Fibroblast of lung (primary cell): ENCODE measurements around the gene KIF3A. TPM values are rescaled to one million over a fixed set of nuclear protein-coding genes. Genes with fewer than 3 reads are reported as not detected.

ENCODE experiments used
- DNase-seq, 2 donors: peaks; one replicate each; pipeline versions ENCODE4 v3.0.0 to v3.0.0-alpha.2; 2010; ENCODE audit warnings: low read depth in 2 of 2
- H2AFZ ChIP-seq: 2 replicates; pipeline ENCODE4 v1.5.1; 2012; ENCODE audit warnings: low read length, control low read depth, inconsistent platforms
- H3K27ac ChIP-seq: 2 replicates; pipeline ENCODE4 v1.5.1; 2011; ENCODE audit warnings: low read length, control low read depth; ENCODE audit not compliant: insufficient read depth
- H3K27me3 ChIP-seq: 2 replicates; pipeline ENCODE4 v1.5.1; 2011; ENCODE audit warnings: mild to moderate bottlenecking, low read length; ENCODE audit not compliant: control insufficient read depth, insufficient read depth
- H3K36me3 ChIP-seq: 2 replicates; pipeline ENCODE4 v1.5.1; 2011; ENCODE audit warnings: low read length; ENCODE audit not compliant: control insufficient read depth, insufficient read depth
- H3K4me1 ChIP-seq: 2 replicates; pipeline ENCODE4 v1.5.1; 2011; ENCODE audit warnings: low read length; ENCODE audit not compliant: control insufficient read depth, insufficient read depth; ENCODE audit errors: extremely low read depth
- H3K4me2 ChIP-seq: 2 replicates; pipeline ENCODE4 v1.5.1; 2011; ENCODE audit warnings: low read length, control low read depth; ENCODE audit not compliant: insufficient read depth; ENCODE audit errors: extremely low read depth
- H3K4me3 ChIP-seq, 4 experiments: fragments of 200-600 bp in 1 of 4; sonication (generic) in 1 of 4; replicated peaks in 1 of 4; 2 replicates each; pipeline ENCODE4 v1.5.1; 2011 to 2016; ENCODE audit warnings: low read length in 4 of 4, low read depth in 3 of 4, mild to moderate bottlenecking in 3 of 4, control low read depth in 2 of 4, inconsistent platforms in 1 of 4, mixed read lengths in 1 of 4; ENCODE audit not compliant: insufficient read depth in 1 of 4; ENCODE audit errors: control extremely low read depth in 1 of 4
- H3K79me2 ChIP-seq: 2 replicates; pipeline ENCODE4 v1.5.1; 2012; ENCODE audit warnings: mild to moderate bottlenecking, low read length, inconsistent platforms; ENCODE audit not compliant: control insufficient read depth, insufficient read depth
- H3K9ac ChIP-seq: 2 replicates; pipeline ENCODE4 v1.5.1; 2011; ENCODE audit warnings: mild to moderate bottlenecking, low read length, control low read depth; ENCODE audit not compliant: insufficient read depth
- H3K9me3 ChIP-seq: 2 replicates; pipeline ENCODE4 v1.5.1; 2012; ENCODE audit warnings: low read depth, low read length; ENCODE audit not compliant: control insufficient read depth, insufficient read depth
- H4K20me1 ChIP-seq: 2 replicates; pipeline ENCODE4 v1.5.1; 2011; ENCODE audit warnings: low read length; ENCODE audit not compliant: control insufficient read depth, insufficient read depth; ENCODE audit errors: extremely low read depth
- EZH2 ChIP-seq: IDR thresholded peaks from 2 replicates; pipeline ENCODE4 v1.5.1; 2012; ENCODE audit warnings: low read length, control low read depth, mild to moderate bottlenecking; ENCODE audit errors: missing control alignments
- polyA plus RNA-seq, 2 donors: library from polyadenylated mRNA; depleted of rRNA in 1 of 2; stranded (reverse) in 1 of 2; unstranded in 1 of 2; fragments of >200 nt; gene quantifications; 2 replicates each; pipeline ENCODE4 v1.2.1, GENCODE V29; 2011 to 2012; ENCODE audit warnings: missing spikeins in 1 of 2
- total RNA-seq: library from RNA; depleted of rRNA; stranded (reverse); fragments of >200 nt; gene quantifications from 2 replicates; pipeline ENCODE4 v1.2.1, GENCODE V29; 2014
- TF ChIP-seq, protein P1 (sequence below), 2 donors: IDR thresholded peaks in 1 of 2; conservative IDR thresholded peaks in 1 of 2; 1 replicate in 1 of 2; 2 replicates in 1 of 2; pipeline ENCODE4 v1.5.1; 2011 to 2012; ENCODE audit warnings: low read length in 2 of 2, control low read depth in 1 of 2, inconsistent platforms in 1 of 2, low read depth in 1 of 2, mild to moderate bottlenecking in 1 of 2

The KIF3A gene
- total and polyA plus RNA-seq, 2 donors (not counting 1 experiment from before 2014, with no cell fraction given), result 8.8 to 11.2 TPM

DNA sequence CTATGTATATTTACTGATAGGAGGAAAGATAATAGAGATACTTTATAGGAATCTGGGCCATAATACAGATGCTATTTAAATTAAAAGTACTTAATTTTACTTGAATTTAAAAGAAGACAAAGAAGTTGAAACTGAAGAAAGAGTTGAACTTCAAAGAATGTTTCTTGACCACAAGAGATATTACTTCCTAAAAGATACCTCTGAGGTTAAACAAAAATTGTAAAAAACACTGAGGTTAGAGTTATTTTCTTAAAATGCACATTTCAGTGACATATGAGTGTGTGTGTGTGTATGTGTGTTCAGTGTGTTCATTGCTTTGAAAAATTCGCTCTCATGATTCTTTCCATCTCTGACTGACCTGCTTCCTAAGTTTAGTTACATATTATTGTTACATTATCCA is 43.2 kb upstream of the KIF3A start:
- H3K9me3 ChIP-seq, result no peaks in the 10 kb centered on the region
- H4K20me1 ChIP-seq, result no peaks in the 10 kb centered on the region
- H3K27me3 ChIP-seq, result no peaks in the 10 kb centered on the region
- H3K27ac ChIP-seq, result no peak overlapping the region
- TF ChIP-seq, protein P1, sequence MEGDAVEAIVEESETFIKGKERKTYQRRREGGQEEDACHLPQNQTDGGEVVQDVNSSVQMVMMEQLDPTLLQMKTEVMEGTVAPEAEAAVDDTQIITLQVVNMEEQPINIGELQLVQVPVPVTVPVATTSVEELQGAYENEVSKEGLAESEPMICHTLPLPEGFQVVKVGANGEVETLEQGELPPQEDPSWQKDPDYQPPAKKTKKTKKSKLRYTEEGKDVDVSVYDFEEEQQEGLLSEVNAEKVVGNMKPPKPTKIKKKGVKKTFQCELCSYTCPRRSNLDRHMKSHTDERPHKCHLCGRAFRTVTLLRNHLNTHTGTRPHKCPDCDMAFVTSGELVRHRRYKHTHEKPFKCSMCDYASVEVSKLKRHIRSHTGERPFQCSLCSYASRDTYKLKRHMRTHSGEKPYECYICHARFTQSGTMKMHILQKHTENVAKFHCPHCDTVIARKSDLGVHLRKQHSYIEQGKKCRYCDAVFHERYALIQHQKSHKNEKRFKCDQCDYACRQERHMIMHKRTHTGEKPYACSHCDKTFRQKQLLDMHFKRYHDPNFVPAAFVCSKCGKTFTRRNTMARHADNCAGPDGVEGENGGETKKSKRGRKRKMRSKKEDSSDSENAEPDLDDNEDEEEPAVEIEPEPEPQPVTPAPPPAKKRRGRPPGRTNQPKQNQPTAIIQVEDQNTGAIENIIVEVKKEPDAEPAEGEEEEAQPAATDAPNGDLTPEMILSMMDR (conservative IDR thresholded peaks at IDR 0.05 in 1 of 2, IDR thresholded peaks at IDR 0.05 in 1 of 2; ENCODE audit: low read depth in 1 of 2, low read length in 2 of 2), result no peak
- no peak for TF ChIP-seq EZH2
- H3K4me3 ChIP-seq, result no peak overlapping the region
- no peak overlapping the region for H3K9ac ChIP-seq
- H3K36me3 ChIP-seq, result no peaks in the 10 kb centered on the region
- H2AFZ ChIP-seq, result no peak overlapping the region
- H3K79me2 ChIP-seq, result peaks cover 8% of the 10 kb centered on the region
- no peak overlapping the region for H3K4me2 ChIP-seq
- no peak for DNase-seq
- H3K4me1 ChIP-seq, result peaks cover 11% of the 10 kb centered on the region

GRCh38 chr5:132779961-132780360 is 42.6 kb upstream of the KIF3A start:
- Histone ChIP-seq H3K4me1 (peaks cover 15% of the 10 kb centered on the region), H3K4me2 (no peak overlapping the region), H3K27me3 (no peaks in the 10 kb centered on the region), H3K9me3 (no peaks in the 10 kb centered on the region), H2AFZ (no peak overlapping the region), H3K36me3 (no peaks in the 10 kb centered on the region), H3K79me2 (peaks cover 14% of the 10 kb centered on the region), H4K20me1 (no peaks in the 10 kb centered on the region), H3K9ac (no peak overlapping the region), H3K27ac (no peak overlapping the region), H3K4me3 (no peak overlapping the region)
- no peak for TF ChIP-seq EZH2
- TF ChIP-seq, protein P1 (conservative IDR thresholded peaks at IDR 0.05 in 1 of 2, IDR thresholded peaks at IDR 0.05 in 1 of 2; ENCODE audit: low read depth in 1 of 2, low read length in 2 of 2), result no peak
- DNase-seq, result no peak

GRCh38 chr5:132778856-132779255 is 41.5 kb upstream of the KIF3A start:
- DNase-seq, result no peak

More at GRCh38 chr5:132778856-132779255, 41.5 kb upstream of the KIF3A start:
- H4K20me1 ChIP-seq, result no peaks in the 10 kb centered on the region
- H3K4me3 ChIP-seq, result no peak overlapping the region
- TF ChIP-seq, protein P1 (conservative IDR thresholded peaks at IDR 0.05 in 1 of 2, IDR thresholded peaks at IDR 0.05 in 1 of 2; ENCODE audit: low read depth in 1 of 2, low read length in 2 of 2), result no peak
- TF ChIP-seq EZH2, result no peak
- no peaks in the 10 kb centered on the region for H3K36me3 ChIP-seq
- no peaks in the 10 kb centered on the region for H3K9me3 ChIP-seq
- peaks cover 18% of the 10 kb centered on the region for H3K4me1 ChIP-seq
- H3K27me3 ChIP-seq, result no peaks in the 10 kb centered on the region
- no peak overlapping the region for H3K9ac ChIP-seq
- peaks cover 21% of the 10 kb centered on the region for H3K79me2 ChIP-seq
- H2AFZ ChIP-seq, result no peak overlapping the region
- no peak overlapping the region for H3K27ac ChIP-seq
- H3K4me2 ChIP-seq, result no peak overlapping the region
